B cell (primary cell): Measurements from ENCODE around the gene WASHC4. TPM values are rescaled to one million over a fixed set of nuclear protein-coding genes. Genes with fewer than 3 reads are reported as not detected.

Source experiments
- ATAC-seq: fragments of 200-7000 bp; cut with Tn5 transposase; one replicate; pipeline ENCODE4 v1.10.0; 2021; ENCODE audit warnings: low read depth, mild to moderate bottlenecking, moderate number of reproducible peaks, moderate library complexity
- CTCF ChIA-PET: fragments of 350-600 bp; sonication (Branson Sonifier 250); formaldehyde crosslinking; loops from one replicate; lab custom pipeline; 2021; ENCODE audit warnings: antibody characterized with exemption, inconsistent platforms; lab: Charles Lee
- POLR2A ChIA-PET: fragments of 350-600 bp; sonication (Branson Sonifier 250); formaldehyde crosslinking; loops from one replicate; lab custom pipeline; 2021; ENCODE audit warnings: antibody characterized with exemption; lab: Charles Lee
- DNase-seq: peaks from one replicate; pipeline ENCODE4 v3.0.0; 2013
- H2AFZ ChIP-seq: 2 replicates; pipeline ENCODE4 v1.6.1; 2012; ENCODE audit warnings: mild to moderate bottlenecking, low read depth, low read length; ENCODE audit not compliant: insufficient read depth, poor library complexity, severe bottlenecking
- H3K27ac ChIP-seq, 2 donors: 1 replicate in 1 of 2; 2 replicates in 1 of 2; pipeline ENCODE4 v1.5.1; 2012 to 2013; ENCODE audit warnings: low read length in 2 of 2, mild to moderate bottlenecking in 2 of 2, moderate library complexity in 1 of 2
- H3K27me3 ChIP-seq, 4 experiments: fragments of 200-600 bp in 1 of 4; sonication (generic) in 1 of 4; replicated peaks in 1 of 4; 1 replicate in 2 of 4; 2 replicates in 2 of 4; pipeline versions ENCODE4 v1.6.1 to v1.7.0; 2013 to 2016; ENCODE audit warnings: low read length in 3 of 4, mild to moderate bottlenecking in 2 of 4, mixed read lengths in 1 of 4, moderate library complexity in 1 of 4; ENCODE audit not compliant: insufficient read depth in 4 of 4, control insufficient read depth in 3 of 4; ENCODE audit errors: control extremely low read depth in 1 of 4
- H3K36me3 ChIP-seq, 2 experiments: replicated peaks in 1 of 2; 1 replicate in 1 of 2; 2 replicates in 1 of 2; pipeline versions ENCODE4 v1.6.1 to v1.7.1; 2013; ENCODE audit warnings: low read length in 1 of 2; ENCODE audit not compliant: insufficient read depth in 2 of 2, control insufficient read depth in 1 of 2; ENCODE audit errors: control extremely low read depth in 1 of 2, extremely low read depth in 1 of 2
- H3K4me1 ChIP-seq, 2 donors: fragments of 200-600 bp in 1 of 2; sonication (generic) in 1 of 2; 1 replicate in 1 of 2; 2 replicates in 1 of 2; pipeline versions ENCODE4 v1.5.1 to v1.6.1; 2013 to 2017; ENCODE audit warnings: low read length in 2 of 2; ENCODE audit not compliant: control insufficient read depth in 2 of 2, insufficient read depth in 2 of 2
- H3K4me2 ChIP-seq: replicated peaks from 2 replicates; pipeline ENCODE3; 2012; ENCODE audit warnings: mild to moderate bottlenecking, low read depth, low read length; ENCODE audit not compliant: poor library complexity, severe bottlenecking
- H3K4me3 ChIP-seq, 5 experiments: fragments of 200-600 bp in 1 of 5; sonication (generic) in 1 of 5; 1 replicate in 3 of 5; 2 replicates in 2 of 5; pipeline versions ENCODE4 v1.5.1 to v1.7.0; 2011 to 2016; ENCODE audit warnings: low read length in 4 of 5, mild to moderate bottlenecking in 4 of 5, low read depth in 2 of 5, control low read depth in 1 of 5, moderate library complexity in 1 of 5; ENCODE audit not compliant: insufficient read depth in 1 of 5; ENCODE audit errors: control extremely low read depth in 1 of 5, extremely low read depth in 1 of 5
- H3K79me2 ChIP-seq: fragments of 200-600 bp; sonication (generic); one replicate; pipeline ENCODE4 v1.6.0; 2016; ENCODE audit warnings: low read length; ENCODE audit not compliant: control insufficient read depth, insufficient read depth
- H3K9ac ChIP-seq: fragments of 200-600 bp; sonication (generic); 2 replicates; pipeline ENCODE4 v1.6.1; 2017; ENCODE audit warnings: mild to moderate bottlenecking, low read length, moderate library complexity
- H3K9me3 ChIP-seq, 3 donors: one replicate each; pipeline versions ENCODE4 v1.6.1 to v1.7.1; 2013; ENCODE audit warnings: low read length in 2 of 3; ENCODE audit not compliant: control insufficient read depth in 2 of 3, insufficient read depth in 1 of 3; ENCODE audit errors: control extremely low read depth in 1 of 3
- H4K20me1 ChIP-seq: 2 replicates; pipeline ENCODE4 v1.6.0; 2012; ENCODE audit warnings: mild to moderate bottlenecking, low read length; ENCODE audit not compliant: insufficient read depth, control insufficient read depth, poor library complexity, severe bottlenecking
- H3K27ac Mint-ChIP-seq: one replicate; pipeline ENCODE4 v1.8.0; 2021; ENCODE audit warnings: mixed read lengths
- H3K27me3 Mint-ChIP-seq: one replicate; pipeline ENCODE4 v1.8.0; 2021; ENCODE audit warnings: mixed read lengths
- H3K4me1 Mint-ChIP-seq: one replicate; pipeline ENCODE4 v1.8.0; 2021; ENCODE audit warnings: mixed read lengths
- H3K4me3 Mint-ChIP-seq: one replicate; pipeline ENCODE4 v1.8.0; 2021; ENCODE audit warnings: mixed read lengths
- H3K9me3 Mint-ChIP-seq: one replicate; pipeline ENCODE4 v1.8.0; 2022; ENCODE audit warnings: mixed read lengths; ENCODE audit not compliant: insufficient read depth
- EZH2 ChIP-seq: IDR thresholded peaks from 2 replicates; pipeline ENCODE4 v1.6.1; 2012; ENCODE audit warnings: borderline replicate concordance, low read depth, mild to moderate bottlenecking, moderate library complexity, low read length; ENCODE audit not compliant: insufficient read depth, poor library complexity, severe bottlenecking
- WGBS: methylation state at CpG from one replicate; pipeline ENCODE4 v1.1.5; 2013; ENCODE audit warnings: missing lambda C conversion rate; ENCODE audit not compliant: insufficient coverage; 5-methylcytosine and 5-hydroxymethylcytosine counted together
- intact Hi-C: fragments of 100-400 bp; cut with micrococcal nuclease; formaldehyde crosslinking; loops from one replicate; pipeline ENCODE4 v1.10.0; 2022
- polyA plus RNA-seq: library from polyadenylated mRNA; depleted of rRNA; stranded (reverse); fragments of >200 nt; gene quantifications from 2 replicates; pipeline ENCODE4 v1.2.3, GENCODE V29; 2012
- total RNA-seq, 2 donors: library from RNA; stranded (reverse); fragments of 120-200 nt in 1 of 2; gene quantifications; 1 replicate in 1 of 2; 2 replicates in 1 of 2; pipeline versions ENCODE4 v1.2.3 to v1.2.4, GENCODE V29; 2013 to 2022
- TF ChIP-seq, protein P1 (sequence below): fragments of 200-600 bp; IDR thresholded peaks from one replicate; pipeline ENCODE4 v1.8.0; 2022; ENCODE audit warnings: antibody characterized with exemption, mild to moderate bottlenecking

The WASHC4 gene
- total and polyA plus RNA-seq, 2 donors (not counting 1 experiment from before 2014, with no cell fraction given) = 55.2 to 240 TPM

- Histone ChIP-seq H4K20me1 (no peaks in the 10 kb centered on the region), H2AFZ (no peak overlapping the region), H3K36me3 (no peaks in the 10 kb centered on the region), H3K27me3 (no peaks in the 10 kb centered on the region), H3K27ac (no peak overlapping the region), H3K9ac (no peak overlapping the region), H3K4me1 (no peaks in the 10 kb centered on the region), H3K9me3 (peaks cover 0 to 6% (median 2%) of the 10 kb centered on the region in 3 donors), H3K79me2 (no peaks in the 10 kb centered on the region), H3K4me2 (no peak overlapping the region), H3K4me3 (no peak overlapping the region)
- no peak overlapping the region for H3K4me3 Mint-ChIP-seq
- TF ChIP-seq, protein P1, sequence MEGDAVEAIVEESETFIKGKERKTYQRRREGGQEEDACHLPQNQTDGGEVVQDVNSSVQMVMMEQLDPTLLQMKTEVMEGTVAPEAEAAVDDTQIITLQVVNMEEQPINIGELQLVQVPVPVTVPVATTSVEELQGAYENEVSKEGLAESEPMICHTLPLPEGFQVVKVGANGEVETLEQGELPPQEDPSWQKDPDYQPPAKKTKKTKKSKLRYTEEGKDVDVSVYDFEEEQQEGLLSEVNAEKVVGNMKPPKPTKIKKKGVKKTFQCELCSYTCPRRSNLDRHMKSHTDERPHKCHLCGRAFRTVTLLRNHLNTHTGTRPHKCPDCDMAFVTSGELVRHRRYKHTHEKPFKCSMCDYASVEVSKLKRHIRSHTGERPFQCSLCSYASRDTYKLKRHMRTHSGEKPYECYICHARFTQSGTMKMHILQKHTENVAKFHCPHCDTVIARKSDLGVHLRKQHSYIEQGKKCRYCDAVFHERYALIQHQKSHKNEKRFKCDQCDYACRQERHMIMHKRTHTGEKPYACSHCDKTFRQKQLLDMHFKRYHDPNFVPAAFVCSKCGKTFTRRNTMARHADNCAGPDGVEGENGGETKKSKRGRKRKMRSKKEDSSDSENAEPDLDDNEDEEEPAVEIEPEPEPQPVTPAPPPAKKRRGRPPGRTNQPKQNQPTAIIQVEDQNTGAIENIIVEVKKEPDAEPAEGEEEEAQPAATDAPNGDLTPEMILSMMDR = no peak
- TF ChIP-seq EZH2 = no peak
- no peaks in the 10 kb centered on the region for H3K4me1 Mint-ChIP-seq
- no peak for ATAC-seq
- ChIA-PET POLR2A (no interaction called here), CTCF (interaction anchor here (0.9 kb wide), 1 partner anchor 8 kb away, joined by 4 read pairs; no protein-coding TSS in a partner anchor)
- no peak overlapping the region for H3K27ac Mint-ChIP-seq
- DNase-seq = no peak
- 97% methylated on average over 3 of the region's 11 CpGs for WGBS
- peaks cover 4% of the 10 kb centered on the region for H3K27me3 Mint-ChIP-seq
- peaks cover 7% of the 10 kb centered on the region for H3K9me3 Mint-ChIP-seq
- intact Hi-C loops = no loop called here
These were observed 46.7 kb upstream of the WASHC4 start for GRCh38 chr12:105060715-105061378.

- Mint-ChIP-seq H3K9me3 (no peaks in the 10 kb centered on the region), H3K27me3 (peaks cover 12% of the 10 kb centered on the region), H3K4me1 (peaks cover 2% of the 10 kb centered on the region), H3K27ac (no peak overlapping the region), H3K4me3 (no peak overlapping the region)
- H3K27me3 ChIP-seq = no peaks in the 10 kb centered on the region
- intact Hi-C loops = no loop called here
- WGBS = 91% methylated on average over 6 of the region's 7 CpGs
- no peak for ATAC-seq
- DNase-seq = no peak
- peaks cover 0 to under 1% of the 10 kb centered on the region in 2 donors for H3K4me1 ChIP-seq
- H4K20me1 ChIP-seq = no peaks in the 10 kb centered on the region
- no peak overlapping the region for H3K4me3 ChIP-seq
- POLR2A ChIA-PET = no interaction called here
- no peaks in the 10 kb centered on the region for H3K79me2 ChIP-seq
- CTCF ChIA-PET = no interaction called here
- H2AFZ ChIP-seq = no peak overlapping the region
- H3K36me3 ChIP-seq = no peaks in the 10 kb centered on the region
- H3K9ac ChIP-seq = no peak overlapping the region
- H3K27ac ChIP-seq = no peak overlapping the region
- H3K4me2 ChIP-seq = no peak overlapping the region
- no peaks in the 10 kb centered on the region for H3K9me3 ChIP-seq
- TF ChIP-seq EZH2 = no peak
- TF ChIP-seq, protein P1 = no peak
These were observed 42.9 kb upstream of the WASHC4 start for GRCh38 chr12:105064564-105065178.
